Stomach (tissue), 4 donors: ENCODE data around the gene SMAD6.

Source experiments
- EP300 ChIP-seq: sonication (generic); formaldehyde crosslinking; IDR thresholded peaks from one replicate; pipeline ENCODE4 v1.6.1; 2017; ENCODE audit warnings: antibody characterized with exemption
- POLR2A ChIP-seq, 4 donors: fragments of 450-650 bp; IDR thresholded peaks; one replicate each; pipeline ENCODE4 v1.6.1; 2016; ENCODE audit warnings: antibody characterized with exemption in 4 of 4, control low read depth in 2 of 4, mild to moderate bottlenecking in 1 of 4, moderate library complexity in 1 of 4
- TF ChIP-seq, protein P1 (sequence below), 7 experiments: fragments of 450-650 bp in 4 of 7; fragments of 200-600 bp in 3 of 7; sonication (generic) in 3 of 7; IDR thresholded peaks; one replicate each; pipeline ENCODE4 v1.5.1; 2016 to 2019; ENCODE audit warnings: antibody characterized with exemption in 7 of 7, control low read depth in 2 of 7, mild to moderate bottlenecking in 1 of 7

- TF ChIP-seq, protein P1, sequence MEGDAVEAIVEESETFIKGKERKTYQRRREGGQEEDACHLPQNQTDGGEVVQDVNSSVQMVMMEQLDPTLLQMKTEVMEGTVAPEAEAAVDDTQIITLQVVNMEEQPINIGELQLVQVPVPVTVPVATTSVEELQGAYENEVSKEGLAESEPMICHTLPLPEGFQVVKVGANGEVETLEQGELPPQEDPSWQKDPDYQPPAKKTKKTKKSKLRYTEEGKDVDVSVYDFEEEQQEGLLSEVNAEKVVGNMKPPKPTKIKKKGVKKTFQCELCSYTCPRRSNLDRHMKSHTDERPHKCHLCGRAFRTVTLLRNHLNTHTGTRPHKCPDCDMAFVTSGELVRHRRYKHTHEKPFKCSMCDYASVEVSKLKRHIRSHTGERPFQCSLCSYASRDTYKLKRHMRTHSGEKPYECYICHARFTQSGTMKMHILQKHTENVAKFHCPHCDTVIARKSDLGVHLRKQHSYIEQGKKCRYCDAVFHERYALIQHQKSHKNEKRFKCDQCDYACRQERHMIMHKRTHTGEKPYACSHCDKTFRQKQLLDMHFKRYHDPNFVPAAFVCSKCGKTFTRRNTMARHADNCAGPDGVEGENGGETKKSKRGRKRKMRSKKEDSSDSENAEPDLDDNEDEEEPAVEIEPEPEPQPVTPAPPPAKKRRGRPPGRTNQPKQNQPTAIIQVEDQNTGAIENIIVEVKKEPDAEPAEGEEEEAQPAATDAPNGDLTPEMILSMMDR (IDR thresholded peaks at IDR 0.05), result peak in 6 of 7 experiments; percentile 89 to 99 (median 96)
- TF ChIP-seq POLR2A (IDR thresholded peaks at IDR 0.05), result no peak
- TF ChIP-seq EP300, result no peak
Observed at GRCh38 chr15:66774001-66774814, 72.2 kb downstream of the SMAD6 start.
